ENCODE data around the gene LBH. TPM values are rescaled to one million over a fixed set of nuclear protein-coding genes. Genes with fewer than 3 reads are reported as not detected.
A peak's percentile ranks its signal among the peaks of the same experiment; 100 is the strongest.

The LBH gene
- total RNA-seq: 10 to 100 TPM in 7 of 8 experiments, 1 to 10 TPM in 1; 3.0 to 88.7 (median 52.3) TPM

GRCh38 chr2:30231212-30231995 lies at the start of gene LBH:
Gene LBH, plus strand, starts transcription at chr2:30231534. Its CDS starts 205 bp downstream, at chr2:30231739.
- peak; percentile 62 to 83 (median 77) for ATAC-seq (replicated peaks in 6 of 8)
- Histone ChIP-seq H3K27ac (peak within 1 kb of the TSS; percentile 82 to 96), H3K4me1 (replicated peaks in 1 of 2) (peaks cover 18% of the 10 kb centered on the region in 2 donors), H3K4me3 (peak within 1 kb of the TSS; percentile 55 to 90 (median 85))
- WGBS, 10 experiments: no CpG with 5 or more reads among the region's 92 CpGs
- in situ Hi-C loops (cut with MboI; ENCODE audit: low pct_unique_long_range_greater_than_20kb in 2 of 9, low sequenced_read_pairs in 9 of 9, unreplicated experiment in 9 of 9): loop anchor here in 2 of 9 experiments (25.0 kb wide), 2 partner anchors 206 to 231 kb away; partner anchors contain the start of gene LCLAT1 (in 1 of the 2)

GRCh38 chr2:30184035-30184434 lies 47.3 kb upstream of the LBH start:
- Histone ChIP-seq H3K27ac (no peak overlapping the region), H3K4me1 (replicated peaks in 1 of 2) (no peaks in the 10 kb centered on the region), H3K4me3 (no peak overlapping the region)
- ATAC-seq (replicated peaks in 6 of 8): no peak
- in situ Hi-C loops (cut with MboI; ENCODE audit: low pct_unique_long_range_greater_than_20kb in 2 of 9, low sequenced_read_pairs in 9 of 9, unreplicated experiment in 9 of 9): loop anchor here in 3 of 9 experiments (10.0 to 25.0 kb wide), 3 partner anchors 521 to 1153 kb away; no protein-coding TSS in a partner anchor
- WGBS, 10 experiments: 40 to 100% (median 82%) methylated on average over 1 to 5 of the region's 5 CpGs; no CpG with 5 or more reads in 2 of the 10 experiments

- peak in 3 of 8 experiments; percentile 16 to 80 (median 44) for ATAC-seq (replicated peaks in 6 of 8)
- Histone ChIP-seq H3K4me1 (replicated peaks in 1 of 2) (no peaks in the 10 kb centered on the region), H3K27ac (no peak overlapping the region), H3K4me3 (no peak overlapping the region)
- in situ Hi-C loops (cut with MboI; ENCODE audit: low pct_unique_long_range_greater_than_20kb in 2 of 9, low sequenced_read_pairs in 9 of 9, unreplicated experiment in 9 of 9): loop anchor here in 3 of 9 experiments (10.0 to 25.0 kb wide), 3 partner anchors 520 to 1152 kb away; no protein-coding TSS in a partner anchor
- 20 to 83% (median 55%) methylated on average over 1 to 4 of the region's 4 CpGs; no CpG with 5 or more reads in 2 of the 10 experiments for WGBS, 10 experiments
Observed at GRCh38 chr2:30185178-30185577, 46.2 kb upstream of the LBH start.

GRCh38 chr2:30188292-30188691 lies 43.0 kb upstream of the LBH start:
- H3K4me1 ChIP-seq (replicated peaks in 1 of 2): peaks cover 3 to 12% of the 10 kb centered on the region in 2 donors
- in situ Hi-C loops (cut with MboI; ENCODE audit: low pct_unique_long_range_greater_than_20kb in 2 of 9, low sequenced_read_pairs in 9 of 9, unreplicated experiment in 9 of 9): loop anchor here in 3 of 9 experiments (10.0 to 25.0 kb wide), 3 partner anchors 517 to 1149 kb away; no protein-coding TSS in a partner anchor

GRCh38 chr2:30190637-30191036 lies 40.7 kb upstream of the LBH start:
- peak in 2 of 8 experiments; percentile 10 to 20 for ATAC-seq (replicated peaks in 6 of 8)
- Histone ChIP-seq H3K4me1 (replicated peaks in 1 of 2) (peaks cover 3 to 15% of the 10 kb centered on the region in 2 donors), H3K4me3 (no peak overlapping the region), H3K27ac (no peak overlapping the region)
- in situ Hi-C loops (cut with MboI; ENCODE audit: low pct_unique_long_range_greater_than_20kb in 2 of 9, low sequenced_read_pairs in 9 of 9, unreplicated experiment in 9 of 9): loop anchor here in 2 of 9 experiments (25.0 kb wide), 2 partner anchors 972 to 1147 kb away; no protein-coding TSS in a partner anchor
- 60 to 100% (median 78%) methylated on average over 1 to 12 of the region's 13 CpGs; no CpG with 5 or more reads in 3 of the 10 experiments for WGBS, 10 experiments

More at GRCh38 chr2:30188292-30188691, 43.0 kb upstream of the LBH start:
- ATAC-seq (replicated peaks in 6 of 8): peak in 3 of 8 experiments; percentile 73 to 93 (median 91)
- H3K4me3 ChIP-seq: no peak overlapping the region
- WGBS, 10 experiments: 8 to 100% (median 50%) methylated on average over 1 to 2 of the region's 2 CpGs; no CpG with 5 or more reads in 1 of the 10 experiments
- H3K27ac ChIP-seq: no peak overlapping the region

GRCh38 chr2:30191107-30191506 lies 40.2 kb upstream of the LBH start:
- H3K27ac ChIP-seq: no peak overlapping the region
- WGBS, 10 experiments: 83 to 100% (median 95%) methylated on average over 1 to 9 of the region's 10 CpGs; no CpG with 5 or more reads in 6 of the 10 experiments
- H3K4me3 ChIP-seq: no peak overlapping the region
- in situ Hi-C loops (cut with MboI; ENCODE audit: low pct_unique_long_range_greater_than_20kb in 2 of 9, low sequenced_read_pairs in 9 of 9, unreplicated experiment in 9 of 9): loop anchor here in 2 of 9 experiments (25.0 kb wide), 2 partner anchors 971 to 1146 kb away; no protein-coding TSS in a partner anchor
- ATAC-seq (replicated peaks in 6 of 8): no peak
- H3K4me1 ChIP-seq (replicated peaks in 1 of 2): peaks cover 3 to 15% of the 10 kb centered on the region in 2 donors

- WGBS, 10 experiments: 17 to 91% (median 78%) methylated on average over 1 to 6 of the region's 7 CpGs; no CpG with 5 or more reads in 6 of the 10 experiments
- in situ Hi-C loops (cut with MboI; ENCODE audit: low pct_unique_long_range_greater_than_20kb in 2 of 9, low sequenced_read_pairs in 9 of 9, unreplicated experiment in 9 of 9): loop anchor here in 2 of 9 experiments (25.0 kb wide), 2 partner anchors 970 to 1145 kb away; no protein-coding TSS in a partner anchor
- no peak for ATAC-seq (replicated peaks in 6 of 8)
- no peak overlapping the region for H3K27ac ChIP-seq
- H3K4me1 ChIP-seq (replicated peaks in 1 of 2): peaks cover 3 to 15% of the 10 kb centered on the region in 2 donors
- no peak overlapping the region for H3K4me3 ChIP-seq
Observed at GRCh38 chr2:30191819-30192271, 39.5 kb upstream of the LBH start.

- peak in 5 of 8 experiments; percentile 44 to 87 (median 77) for ATAC-seq (replicated peaks in 6 of 8)
- H3K4me1 ChIP-seq (replicated peaks in 1 of 2): peaks cover 3 to 15% of the 10 kb centered on the region in 2 donors
- no peak overlapping the region for H3K27ac ChIP-seq
- 80 to 96% (median 86%) methylated on average over 1 to 3 of the region's 4 CpGs; no CpG with 5 or more reads in 6 of the 10 experiments for WGBS, 10 experiments
- no peak overlapping the region for H3K4me3 ChIP-seq
- in situ Hi-C loops (cut with MboI; ENCODE audit: low pct_unique_long_range_greater_than_20kb in 2 of 9, low sequenced_read_pairs in 9 of 9, unreplicated experiment in 9 of 9): loop anchor here in 2 of 9 experiments (25.0 kb wide), 2 partner anchors 970 to 1145 kb away; no protein-coding TSS in a partner anchor
Observed at GRCh38 chr2:30192314-30192713, 39.0 kb upstream of the LBH start.

- ATAC-seq (replicated peaks in 6 of 8): peak in 7 of 8 experiments; percentile 58 to 87 (median 83)
- in situ Hi-C loops (cut with MboI; ENCODE audit: low pct_unique_long_range_greater_than_20kb in 2 of 9, low sequenced_read_pairs in 9 of 9, unreplicated experiment in 9 of 9): loop anchor here in 2 of 9 experiments (25.0 kb wide), 2 partner anchors 969 to 1144 kb away; no protein-coding TSS in a partner anchor
- H3K27ac ChIP-seq: peak overlapping the region in 1 of 2 donors; percentile 23
Observed at GRCh38 chr2:30193104-30193681, 38.1 kb upstream of the LBH start.

GRCh38 chr2:30194421-30194820 lies 36.9 kb upstream of the LBH start:
- 0 to 100% (median 78%) methylated on average over 1 to 5 of the region's 7 CpGs; no CpG with 5 or more reads in 3 of the 10 experiments for WGBS, 10 experiments
- in situ Hi-C loops (cut with MboI; ENCODE audit: low pct_unique_long_range_greater_than_20kb in 2 of 9, low sequenced_read_pairs in 9 of 9, unreplicated experiment in 9 of 9): loop anchor here in 2 of 9 experiments (25.0 kb wide), 2 partner anchors 968 to 1143 kb away; no protein-coding TSS in a partner anchor
- no peak for ATAC-seq (replicated peaks in 6 of 8)
- H3K4me1 ChIP-seq (replicated peaks in 1 of 2): peaks cover 3 to 15% of the 10 kb centered on the region in 2 donors
- no peak overlapping the region for H3K4me3 ChIP-seq
- no peak overlapping the region for H3K27ac ChIP-seq

More at GRCh38 chr2:30193104-30193681, 38.1 kb upstream of the LBH start:
- peaks cover 3 to 15% of the 10 kb centered on the region in 2 donors for H3K4me1 ChIP-seq (replicated peaks in 1 of 2)
- no peak overlapping the region for H3K4me3 ChIP-seq
- 42 to 100% (median 88%) methylated on average over 2 to 9 of the region's 13 CpGs; no CpG with 5 or more reads in 3 of the 10 experiments for WGBS, 10 experiments

- Histone ChIP-seq H3K4me1 (replicated peaks in 1 of 2) (peaks cover 3 to 15% of the 10 kb centered on the region in 2 donors), H3K4me3 (no peak overlapping the region), H3K27ac (no peak overlapping the region)
- in situ Hi-C loops (cut with MboI; ENCODE audit: low pct_unique_long_range_greater_than_20kb in 2 of 9, low sequenced_read_pairs in 9 of 9, unreplicated experiment in 9 of 9): loop anchor here in 2 of 9 experiments (25.0 kb wide), 2 partner anchors 967 to 1142 kb away; no protein-coding TSS in a partner anchor
- ATAC-seq (replicated peaks in 6 of 8): no peak
- 0 to 79% (median 49%) methylated on average over 1 to 4 of the region's 4 CpGs; no CpG with 5 or more reads in 6 of the 10 experiments for WGBS, 10 experiments
Observed at GRCh38 chr2:30195016-30195415, 36.3 kb upstream of the LBH start.
